GM19452 (cell line): ENCODE results near the gene RPUSD1.
"Not testable (repeated sequence)": the region's sequence is repeated elsewhere in the genome, so short reads cannot be mapped to it uniquely, and the experiment has no call there.

Experiments used
- ATAC-seq: cut with Tn5 transposase; IDR thresholded peaks from one replicate; pipeline ENCODE4 v1.9.1; 2021; ENCODE audit not compliant: unreplicated experiment

The RPUSD1 gene

GRCh38 chr16:768428-768827, 19.8 kb downstream of the RPUSD1 start:
- ATAC-seq = no peak

- ATAC-seq = no peak
These were observed 20.4 kb downstream of the RPUSD1 start for GRCh38 chr16:767743-768235.

- ATAC-seq = no peak
These were observed 21.2 kb downstream of the RPUSD1 start for GRCh38 chr16:766820-767640.

- ATAC-seq = no peak
These were observed 22.0 kb downstream of the RPUSD1 start for GRCh38 chr16:766008-766819.

GRCh38 chr16:765488-765865, 22.7 kb downstream of the RPUSD1 start:
- no peak for ATAC-seq

GRCh38 chr16:764848-765487, 23.2 kb downstream of the RPUSD1 start:
- no peak for ATAC-seq

- ATAC-seq = no peak
These were observed 23.9 kb downstream of the RPUSD1 start for GRCh38 chr16:764184-764750.

GRCh38 chr16:763369-764183, 24.6 kb downstream of the RPUSD1 start:
- ATAC-seq = no peak

GRCh38 chr16:762595-763268, 25.4 kb downstream of the RPUSD1 start:
- no peak for ATAC-seq

- no peak for ATAC-seq
These were observed 26.3 kb downstream of the RPUSD1 start for GRCh38 chr16:761625-762513.

- no peak for ATAC-seq
These were observed 27.4 kb downstream of the RPUSD1 start, which contains the start of gene MSLN for GRCh38 chr16:760545-761343. Gene MSLN (plus strand): TSS chr16:760734. CDS start chr16:762681, 1,947 bp downstream.

- ATAC-seq = no peak
These were observed 28.1 kb downstream of the RPUSD1 start for GRCh38 chr16:760065-760464.

- ATAC-seq = no peak
These were observed 28.9 kb downstream of the RPUSD1 start for GRCh38 chr16:759110-759910.

- ATAC-seq = no peak
These were observed 31.8 kb downstream of the RPUSD1 start for GRCh38 chr16:756428-756827.

GRCh38 chr16:754656-755055, 33.5 kb downstream of the RPUSD1 start:
- no peak for ATAC-seq

- ATAC-seq = not testable (repeated sequence)
These were observed 34.0 kb downstream of the RPUSD1 start for GRCh38 chr16:754121-754607.

GRCh38 chr16:752007-752312, 36.2 kb downstream of the RPUSD1 start:
- ATAC-seq = no peak
